GM19099 (cell line): ENCODE results near the gene CCDC12.

ENCODE experiments used
- POLR2A ChIP-seq: IDR thresholded peaks from 3 replicates; pipeline ENCODE4 v1.6.1; 2011; ENCODE audit warnings: low read depth; ENCODE audit not compliant: insufficient read length; ENCODE audit errors: extremely low read depth

The CCDC12 gene

DNA sequence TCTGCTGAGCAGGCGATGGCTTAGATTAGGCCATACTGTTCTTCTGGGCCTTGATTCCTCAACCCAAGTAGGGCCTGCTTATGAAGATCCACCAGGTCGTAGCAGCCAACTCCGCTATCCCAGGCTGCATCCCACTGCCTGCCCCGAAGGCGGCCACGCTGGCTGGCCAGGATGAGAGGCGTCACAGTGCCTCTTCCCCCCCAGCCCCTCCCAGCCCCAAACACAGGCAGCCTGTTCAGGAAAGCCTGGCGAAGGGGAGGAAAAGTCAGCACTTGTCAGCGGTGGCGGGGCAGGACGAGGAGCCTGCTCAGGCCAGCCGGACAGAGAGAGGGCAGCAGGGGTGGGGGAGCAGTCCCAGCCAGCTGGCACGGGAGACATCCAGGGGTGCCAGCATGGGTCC is 87.8 kb downstream of the CCDC12 start:
- no peak for TF ChIP-seq POLR2A

GRCh38 chr3:46887980-46888494 is 88.5 kb downstream of the CCDC12 start:
- TF ChIP-seq POLR2A: no peak

DNA sequence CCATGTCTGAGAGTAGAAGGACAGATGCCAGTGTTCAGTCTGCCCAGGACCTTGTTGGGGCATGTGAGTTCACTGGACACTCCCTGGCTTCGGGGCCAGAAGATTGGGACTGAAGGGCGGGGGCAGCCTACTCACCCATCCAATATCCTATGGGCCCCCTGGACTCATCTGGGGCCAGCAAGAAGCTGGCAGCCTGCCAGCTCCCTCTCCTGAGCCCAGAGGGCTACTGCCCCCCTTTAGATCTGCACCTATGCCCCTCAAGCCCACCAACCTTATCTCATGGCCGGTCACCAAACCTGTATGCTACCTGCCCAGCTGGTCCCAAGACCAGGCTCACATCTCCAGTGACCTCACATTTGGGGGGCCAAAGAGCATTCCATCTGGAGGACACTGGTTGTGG is 90.9 kb downstream of the CCDC12 start:
- no peak for TF ChIP-seq POLR2A

DNA sequence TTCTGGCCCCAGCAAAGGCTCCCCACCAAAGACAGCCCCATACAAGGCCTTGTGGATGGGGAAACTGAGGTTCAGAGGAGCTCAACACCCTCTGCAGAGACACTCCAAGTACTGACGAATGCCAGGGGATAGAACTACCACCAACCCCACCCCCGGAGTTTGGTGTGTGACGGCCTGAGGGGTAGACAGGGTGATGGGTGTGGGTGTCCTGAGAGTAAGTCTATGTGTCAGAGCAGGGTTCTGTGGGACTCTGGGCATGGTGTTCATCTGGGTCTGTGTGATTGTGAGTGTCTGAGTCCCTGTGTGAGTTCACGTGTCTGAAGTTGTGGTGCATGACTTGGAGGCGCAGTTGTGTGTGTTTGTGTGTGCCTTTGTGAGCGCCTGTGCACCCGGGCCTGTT is 91.6 kb downstream of the CCDC12 start:
- no peak for TF ChIP-seq POLR2A

DNA sequence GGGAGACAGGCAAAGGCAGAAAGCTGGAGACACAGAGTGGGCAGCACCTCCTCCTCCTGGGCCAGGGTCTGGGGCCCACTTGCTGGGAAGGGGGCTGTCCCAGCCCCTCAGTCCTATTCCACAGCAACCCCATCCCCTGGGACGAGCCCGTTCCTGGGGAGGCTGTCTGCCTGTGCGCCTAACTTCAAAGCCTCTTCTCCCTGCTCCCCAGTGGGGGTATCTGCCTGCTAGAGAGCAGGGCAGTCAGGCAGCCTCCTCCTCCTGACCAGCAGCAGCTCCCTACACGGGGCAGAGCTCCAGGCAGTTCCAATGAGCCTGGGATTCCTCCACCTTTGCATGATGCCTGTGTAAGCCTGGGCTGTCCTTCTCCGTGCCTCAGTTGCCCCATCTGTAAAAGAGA is 92.1 kb downstream of the CCDC12 start:
- no peak for TF ChIP-seq POLR2A

GRCh38 chr3:46883830-46884185 is 92.7 kb downstream of the CCDC12 start:
- TF ChIP-seq POLR2A: no peak

- TF ChIP-seq POLR2A: no peak
Measured at GRCh38 chr3:46883054-46883829, 93.3 kb downstream of the CCDC12 start.

- no peak for TF ChIP-seq POLR2A
Measured at GRCh38 chr3:46882377-46883053, 94.0 kb downstream of the CCDC12 start.

GRCh38 chr3:46881596-46882376 is 94.8 kb downstream of the CCDC12 start:
- no peak for TF ChIP-seq POLR2A

GRCh38 chr3:46880884-46881595 is 95.5 kb downstream of the CCDC12 start:
- TF ChIP-seq POLR2A: no peak

- TF ChIP-seq POLR2A: no peak
Measured at GRCh38 chr3:46878781-46879436, 97.6 kb downstream of the CCDC12 start.

- no peak for TF ChIP-seq POLR2A
Measured at GRCh38 chr3:46877406-46878125, 99.0 kb downstream of the CCDC12 start, which contains the start of gene PTH1R. Gene PTH1R, plus strand, starts transcription at chr3:46877721. Its CDS starts 5,839 bp downstream, at chr3:46883560.
